Measurements from ENCODE around the gene GNGT1. TPM values are rescaled to one million over a fixed set of nuclear protein-coding genes. Genes with fewer than 3 reads are reported as not detected.
A peak's percentile ranks its signal among the peaks of the same experiment; 100 is the strongest.

The GNGT1 gene
- total and polyA plus RNA-seq, 2 of the 8 experiments (the other 6 are each of a cell fraction or from before 2014, with no cell fraction given): 0.26 TPM; not detected in 1

DNA sequence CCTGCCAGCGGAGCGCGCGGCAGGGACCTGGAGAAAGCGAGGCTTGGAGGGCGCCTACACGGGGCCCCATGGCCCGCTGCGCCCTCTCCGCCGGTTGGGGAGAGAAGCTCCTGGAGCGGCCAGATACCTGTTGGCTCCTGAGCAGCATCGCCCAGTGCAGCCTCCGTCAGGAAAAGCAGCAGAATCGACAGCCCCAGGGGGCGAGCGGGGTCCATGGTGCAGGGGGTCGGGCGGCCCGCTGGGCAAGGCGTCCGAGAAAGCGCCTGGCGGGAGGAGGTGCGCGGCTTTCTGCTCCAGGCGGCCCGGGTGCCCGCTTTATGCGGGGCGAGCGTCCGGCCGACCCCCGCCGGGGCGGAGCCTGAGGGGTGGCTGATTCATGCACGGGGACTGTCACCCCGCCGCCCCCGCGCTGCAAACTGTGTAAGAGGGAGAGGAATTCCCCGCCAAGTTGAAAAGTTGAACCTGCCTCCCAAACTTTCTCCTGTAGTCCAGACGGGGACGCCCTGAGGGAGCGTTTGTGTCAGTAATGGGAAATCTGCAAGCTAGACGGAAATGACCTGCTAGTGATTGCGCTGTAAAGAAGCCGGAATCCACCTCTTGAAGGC, 15.8 kb upstream of the GNGT1 start, which contains the start of gene TFPI2:
Gene TFPI2 (minus strand): TSS at position 290 of the 605 bp plus-strand sequence. CDS start 75 bp downstream, at position 215.
- peak within 1 kb of the TSS; percentile 66 to 84 (median 74) for H3K4me3 ChIP-seq (ENCODE audit: extremely low read depth in 1 of 4, insufficient read depth in 2 of 4, low read depth in 3 of 4, low read length in 4 of 4)
- H4K8ac ChIP-seq (ENCODE audit: extremely low read depth, insufficient read depth, low read length): no peak within 1 kb of the TSS
- no peak within 1 kb of the TSS for H2BK120ac ChIP-seq (replicated peaks; ENCODE audit: low read depth, low read length)
- H3K79me1 ChIP-seq (ENCODE audit: low read depth, low read length): no peaks in the 10 kb centered on the region
- H4K91ac ChIP-seq (replicated peaks; ENCODE audit: insufficient read length, low read length): no peak within 1 kb of the TSS
- POLR2A ChIA-PET (ENCODE audit: partially characterized antibody): interaction anchor here (0.7 to 1.6 kb wide), 3 partner anchors 11 to 112 kb away, joined by 3 to 4 read pairs (median 4); partner anchors contain the start of gene GNG11
- DNase-seq (ENCODE audit: low read depth in 1 of 2, low spot score in 2 of 2): peak; percentile 43 to 74
- H2BK20ac ChIP-seq (ENCODE audit: low read length): no peak within 1 kb of the TSS
- peaks cover 6% of the 10 kb centered on the region; the same call in 1 of the 2 replicates for H3K23me2 ChIP-seq (ENCODE audit: low read depth, low read length)
- H3K4ac ChIP-seq (replicated peaks; ENCODE audit: insufficient read length, low read depth, low read length): no peak within 1 kb of the TSS
- H3K9me3 ChIP-seq (ENCODE audit: insufficient read depth in 2 of 2, low read depth in 1 of 2, low read length in 1 of 2): no peaks in the 10 kb centered on the region
- H3K36me3 ChIP-seq (ENCODE audit: control insufficient read depth in 2 of 4, insufficient read depth in 4 of 4, low read length in 3 of 4): no peaks in the 10 kb centered on the region
- H2BK15ac ChIP-seq (ENCODE audit: low read length): peak within 1 kb of the TSS; percentile 18
- H3K79me2 ChIP-seq (ENCODE audit: control insufficient read depth in 1 of 2, insufficient read depth in 2 of 2, low read length in 2 of 2): no peaks in the 10 kb centered on the region
- H4K20me1 ChIP-seq (replicated peaks in 1 of 2; ENCODE audit: control insufficient read depth in 1 of 2, insufficient read depth in 2 of 2, low read length in 2 of 2): no peaks in the 10 kb centered on the region
- H4K5ac ChIP-seq (ENCODE audit: insufficient read length, low read depth, low read length): no peak within 1 kb of the TSS
- FAIRE-seq: no peak
- no peak within 1 kb of the TSS for H3K14ac ChIP-seq (ENCODE audit: insufficient read length)
- 1% methylated on average over 34 of the region's 49 CpGs; no CpG with 5 or more reads in 1 of the 2 experiments for WGBS, 2 experiments (ENCODE audit: extremely low coverage in 1 of 2, insufficient coverage in 1 of 2, insufficient read length in 1 of 2, insufficient replicate concordance in 2 of 2, low coverage in 1 of 2, low lambda C conversion rate in 2 of 2, missing lambda C conversion rate in 1 of 2)
- H3K23ac ChIP-seq (ENCODE audit: insufficient read length): no peak within 1 kb of the TSS
- CTCF ChIA-PET (ENCODE audit: partially characterized antibody): interaction anchor here (0.6 to 6.3 kb wide), 16 partner anchors 10 to 644 kb away, joined by 3 to 47 read pairs (median 3); partner anchors contain the start of gene GNGT1
- H3K27ac ChIP-seq (ENCODE audit: low read depth, low read length): no peak within 1 kb of the TSS
- no peak within 1 kb of the TSS for H3K56ac ChIP-seq (replicated peaks; ENCODE audit: insufficient read length, low read depth, low read length)
- peak within 1 kb of the TSS in 2 of 4 experiments; percentile 13 to 16; a peak in 4 of 7 replicates for H3K9ac ChIP-seq (replicated peaks in 1 of 4; ENCODE audit: extremely low read depth in 1 of 4, low read depth in 3 of 4, low read length in 3 of 4)
- H3K18ac ChIP-seq (ENCODE audit: extremely low read depth, low read length): peak within 1 kb of the TSS; percentile 67
- no peak within 1 kb of the TSS; the same call in 1 of the 2 replicates for H2BK5ac ChIP-seq (ENCODE audit: low read depth, low read length)
- H3K4me1 ChIP-seq (replicated peaks in 1 of 4; ENCODE audit: control insufficient read depth in 3 of 4, insufficient read depth in 4 of 4, low read length in 3 of 4): no peaks in the 10 kb centered on the region
- H3K4me2 ChIP-seq (ENCODE audit: insufficient read depth in 1 of 2, low read depth in 2 of 2, low read length in 2 of 2): peak within 1 kb of the TSS; percentile 66 to 81
- H2BK12ac ChIP-seq (ENCODE audit: low read depth, low read length): no peak within 1 kb of the TSS
- H3K27me3 ChIP-seq (replicated peaks in 1 of 4; ENCODE audit: control insufficient read depth in 3 of 4, extremely low read depth in 1 of 4, insufficient read depth in 3 of 4, low read length in 3 of 4): peaks cover 0 to 25% (median 6%) of the 10 kb centered on the region in 4 experiments; a peak in 5 of 7 replicates
- peak within 1 kb of the TSS; percentile 95 for H2AFZ ChIP-seq (ENCODE audit: low read length)
- H2AK5ac ChIP-seq (ENCODE audit: low read depth, low read length): no peak within 1 kb of the TSS
- no peak for TF ChIP-seq BCL11A (IDR thresholded peaks at IDR 0.05; ENCODE audit: low read depth in 2 of 2, low read length in 2 of 2)
- peak; percentile 13 to 15; a peak in 2 of 4 replicates for TF ChIP-seq RAD21 (IDR thresholded peaks at IDR 0.05 in 1 of 2, conservative IDR thresholded peaks at IDR 0.05 in 1 of 2; ENCODE audit: low read depth in 2 of 2, low read length in 2 of 2)
- no peak for TF ChIP-seq RFX5 (IDR thresholded peaks at IDR 0.05; ENCODE audit: borderline replicate concordance, low read depth, low read length)
- no peak for TF ChIP-seq CEBPB (IDR thresholded peaks at IDR 0.05; ENCODE audit: low read depth, low read length)
- no peak for TF ChIP-seq GABPA (IDR thresholded peaks at IDR 0.05; ENCODE audit: borderline replicate concordance, insufficient read depth, low read length)
- TF ChIP-seq MAFK (IDR thresholded peaks at IDR 0.05; ENCODE audit: low read depth, low read length): peak; percentile 42; the same call in 1 of the 2 replicates
- TF ChIP-seq CHD1 (IDR thresholded peaks at IDR 0.05; ENCODE audit: low read depth, low read length): no peak
- TF ChIP-seq, protein P1, sequence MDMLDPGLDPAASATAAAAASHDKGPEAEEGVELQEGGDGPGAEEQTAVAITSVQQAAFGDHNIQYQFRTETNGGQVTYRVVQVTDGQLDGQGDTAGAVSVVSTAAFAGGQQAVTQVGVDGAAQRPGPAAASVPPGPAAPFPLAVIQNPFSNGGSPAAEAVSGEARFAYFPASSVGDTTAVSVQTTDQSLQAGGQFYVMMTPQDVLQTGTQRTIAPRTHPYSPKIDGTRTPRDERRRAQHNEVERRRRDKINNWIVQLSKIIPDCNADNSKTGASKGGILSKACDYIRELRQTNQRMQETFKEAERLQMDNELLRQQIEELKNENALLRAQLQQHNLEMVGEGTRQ (IDR thresholded peaks at IDR 0.05; ENCODE audit: low read length): no peak
- no peak for TF ChIP-seq EP300 (IDR thresholded peaks at IDR 0.05; ENCODE audit: borderline replicate concordance in 1 of 2, low read depth in 2 of 2, low read length in 2 of 2)
- TF ChIP-seq POLR2A (IDR thresholded peaks at IDR 0.05; ENCODE audit: control extremely low read depth in 1 of 2, low read depth in 2 of 2, low read length in 2 of 2): no peak
- TF ChIP-seq POU5F1 (IDR thresholded peaks at IDR 0.05; ENCODE audit: low read depth, low read length): no peak
